ENCODE data around the gene KCNMA1.

GRCh38 chr10:77507291-77507880, 130.2 kb downstream of the KCNMA1 start:
- TF ChIP-seq CTCF (IDR thresholded peaks at IDR 0.05) (no peak), POLR2AphosphoS5 (IDR thresholded peaks at IDR 0.05; ENCODE audit: insufficient read depth in 1 of 2, low read depth in 1 of 2) (no peak), POLR2A (IDR thresholded peaks at IDR 0.05) (no peak)

Data from vagina (tissue), 2 donors.